Left lung (tissue), 10 donors: Measurements from ENCODE around the gene FLII. TPM values are rescaled to one million over a fixed set of nuclear protein-coding genes. Genes with fewer than 3 reads are reported as not detected.

Experiments used
- ATAC-seq: fragments of 200-7000 bp; cut with Tn5 transposase; one replicate; pipeline ENCODE4 v1.9.1; 2020; ENCODE audit warnings: moderate library complexity
- DNase-seq, 4 donors: peaks; one replicate each; pipeline ENCODE4 v3.0.0-alpha.2; 2013 to 2020
- H3K27ac ChIP-seq, 2 donors: fragments of 200-600 bp; sonication (generic) in 1 of 2; one replicate each; pipeline versions ENCODE4 v1.5.0 to v1.8.0; 2020 to 2021
- H3K27me3 ChIP-seq, 2 donors: fragments of 200-600 bp; sonication (generic) in 1 of 2; one replicate each; pipeline versions ENCODE4 v1.5.0 to v1.8.0; 2020 to 2021
- H3K36me3 ChIP-seq, 2 donors: fragments of 200-600 bp; sonication (generic) in 1 of 2; one replicate each; pipeline versions ENCODE4 v1.5.0 to v1.8.0; 2020 to 2021
- H3K4me1 ChIP-seq, 2 donors: fragments of 200-600 bp; one replicate each; pipeline ENCODE4 v1.8.0; 2021
- H3K4me3 ChIP-seq, 2 donors: fragments of 200-600 bp; sonication (generic) in 1 of 2; one replicate each; pipeline versions ENCODE4 v1.5.0 to v1.8.0; 2020 to 2021; ENCODE audit warnings: mild to moderate bottlenecking in 1 of 2
- H3K9me3 ChIP-seq, 2 donors: fragments of 200-600 bp; sonication (generic) in 1 of 2; one replicate each; pipeline versions ENCODE4 v1.5.0 to v1.8.0; 2020 to 2021
- CTCF ChIP-seq, 2 donors: fragments of 200-600 bp; sonication (generic) in 1 of 2; IDR thresholded peaks; one replicate each; pipeline versions ENCODE4 v1.5.0 to v1.8.0; 2021; ENCODE audit warnings: antibody characterized with exemption in 2 of 2
- intact Hi-C, 2 donors: fragments of 100-400 bp; cut with DNase I; formaldehyde crosslinking; loops; one replicate each; pipeline versions ENCODE4 v1.11.2 to v1.14.2; 2022
- polyA plus RNA-seq, 6 donors: library from polyadenylated mRNA; unstranded; fragments of 120-200 nt; gene quantifications; one replicate each; pipeline ENCODE4 v1.2.1, GENCODE V29; 2013; ENCODE audit not compliant: insufficient read length in 6 of 6
- total RNA-seq, 2 donors: library from RNA; stranded (reverse); fragmentation: NEBNext Ultra II Directional; extraction: Animal tissue kit (Norgen Biotek cat#: 25700); gene quantifications; one replicate each; pipeline ENCODE4 v1.2.1, GENCODE V29; 2021
- donor health status: DM: no; HTN: yes; CAD: no.
- donor health status: DM: no; HTN: no; CAD: no.

The FLII gene
- total and polyA plus RNA-seq, 8 donors: 124 to 381 (median 146) TPM

- Histone ChIP-seq H3K9me3 (no peaks in the 10 kb centered on the region), H3K36me3 (peaks cover 0 to 82% of the 10 kb centered on the region in 2 donors), H3K27me3 (no peaks in the 10 kb centered on the region), H3K27ac (no peak overlapping the region), H3K4me3 (no peak overlapping the region), H3K4me1 (peaks cover 0 to 9% of the 10 kb centered on the region in 2 donors)
- intact Hi-C loops: no loop called here
- TF ChIP-seq CTCF (IDR thresholded peaks at IDR 0.05): no peak
- DNase-seq: no peak
- no peak for ATAC-seq
These were observed 33.4 kb upstream of the FLII start for GRCh38 chr17:18291718-18292540.

GRCh38 chr17:18285296-18285695 is 26.8 kb upstream of the FLII start:
- ATAC-seq: no peak
- H3K36me3 ChIP-seq: peaks cover 3 to 100% of the 10 kb centered on the region in 2 donors

GRCh38 chr17:18281788-18282187 is 23.2 kb upstream of the FLII start:
- ATAC-seq: no peak
- no peak for DNase-seq
- Histone ChIP-seq H3K27ac (no peak overlapping the region), H3K4me1 (no peaks in the 10 kb centered on the region), H3K4me3 (no peak overlapping the region), H3K9me3 (no peaks in the 10 kb centered on the region), H3K27me3 (no peaks in the 10 kb centered on the region), H3K36me3 (peaks cover 3 to 100% of the 10 kb centered on the region in 2 donors)
- intact Hi-C loops: no loop called here
- TF ChIP-seq CTCF (IDR thresholded peaks at IDR 0.05): no peak

More at GRCh38 chr17:18285296-18285695, 26.8 kb upstream of the FLII start:
- no peaks in the 10 kb centered on the region for H3K27me3 ChIP-seq
- intact Hi-C loops: no loop called here
- no peak for TF ChIP-seq CTCF (IDR thresholded peaks at IDR 0.05)
- no peaks in the 10 kb centered on the region for H3K9me3 ChIP-seq
- H3K27ac ChIP-seq: no peak overlapping the region
- H3K4me3 ChIP-seq: no peak overlapping the region
- no peak for DNase-seq
- H3K4me1 ChIP-seq: no peaks in the 10 kb centered on the region

- ATAC-seq: peak; percentile 6
- Histone ChIP-seq H3K27me3 (no peaks in the 10 kb centered on the region), H3K36me3 (peaks cover 3 to 100% of the 10 kb centered on the region in 2 donors), H3K9me3 (no peaks in the 10 kb centered on the region), H3K4me3 (no peak overlapping the region), H3K4me1 (no peaks in the 10 kb centered on the region), H3K27ac (no peak overlapping the region)
- intact Hi-C loops: no loop called here
- DNase-seq: no peak
- no peak for TF ChIP-seq CTCF (IDR thresholded peaks at IDR 0.05)
These were observed 22.3 kb upstream of the FLII start for GRCh38 chr17:18280766-18281371.

GRCh38 chr17:18280249-18280648 is 21.7 kb upstream of the FLII start:
- H3K4me3 ChIP-seq: no peak overlapping the region
- H3K36me3 ChIP-seq: peaks cover 3 to 99% of the 10 kb centered on the region in 2 donors
- no peaks in the 10 kb centered on the region for H3K9me3 ChIP-seq
- ATAC-seq (peak; percentile 94), DNase-seq (peak in 1 of 4 donors; percentile 49)
- TF ChIP-seq CTCF (IDR thresholded peaks at IDR 0.05): no peak
- H3K27me3 ChIP-seq: no peaks in the 10 kb centered on the region
- no peak overlapping the region for H3K27ac ChIP-seq
- no peaks in the 10 kb centered on the region for H3K4me1 ChIP-seq
- intact Hi-C loops: no loop called here
